T47D (cell line): Measurements from ENCODE around the gene BRSK1.
A peak's percentile ranks its signal among the peaks of the same experiment; 100 is the strongest.

ENCODE experiments used
- DNase-seq, 2 experiments: peaks; one replicate each; pipeline versions ENCODE4 v3.0.0 to v3.0.0-alpha.2; 2011 to 2012; ENCODE audit warnings: low read depth in 1 of 2, low spot score in 1 of 2
- JUND ChIP-seq: IDR thresholded peaks from 2 replicates; pipeline ENCODE4 v1.6.1; 2012; ENCODE audit warnings: low read depth
- in situ Hi-C: cut with HindIII; loops from 2 replicates; pipeline ENCODE4 v1.10.0; 2016; ENCODE audit warnings: low sequenced_read_pairs, low pct_unique_long_range_greater_than_20kb

BRSK1 gene

DNA sequence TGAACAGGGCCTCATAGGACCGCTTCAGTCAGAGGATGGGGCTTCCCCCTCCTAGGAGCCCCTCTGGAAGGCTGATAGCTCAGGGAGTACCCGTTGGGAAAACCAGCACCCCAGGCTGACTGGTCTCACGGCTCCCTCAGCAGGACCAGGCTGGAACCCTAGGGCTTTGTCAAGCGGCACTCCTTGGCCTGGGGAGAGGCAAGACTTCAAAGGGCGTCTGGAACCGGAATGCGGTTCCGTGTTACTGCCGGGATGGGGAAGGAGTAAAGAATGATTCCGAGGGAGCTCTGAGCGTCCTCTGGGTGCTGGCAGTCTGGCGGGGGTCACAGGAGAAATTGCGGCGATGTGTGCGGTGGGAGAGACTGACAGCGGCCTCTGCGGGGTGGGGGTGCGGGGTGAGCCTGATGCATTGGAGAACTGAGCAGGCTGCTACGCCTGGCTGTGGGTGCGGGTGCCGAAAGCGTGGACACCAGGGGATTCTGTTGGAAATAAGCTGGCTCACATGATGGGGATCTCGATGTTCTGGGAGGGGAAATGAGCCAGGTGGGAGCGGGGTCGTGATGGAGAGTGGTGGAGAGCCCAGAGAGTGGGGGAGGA, 68.8 kb downstream of the BRSK1 start:
- no peak for DNase-seq
- TF ChIP-seq JUND: no peak
- in situ Hi-C loops: no loop called here

DNA sequence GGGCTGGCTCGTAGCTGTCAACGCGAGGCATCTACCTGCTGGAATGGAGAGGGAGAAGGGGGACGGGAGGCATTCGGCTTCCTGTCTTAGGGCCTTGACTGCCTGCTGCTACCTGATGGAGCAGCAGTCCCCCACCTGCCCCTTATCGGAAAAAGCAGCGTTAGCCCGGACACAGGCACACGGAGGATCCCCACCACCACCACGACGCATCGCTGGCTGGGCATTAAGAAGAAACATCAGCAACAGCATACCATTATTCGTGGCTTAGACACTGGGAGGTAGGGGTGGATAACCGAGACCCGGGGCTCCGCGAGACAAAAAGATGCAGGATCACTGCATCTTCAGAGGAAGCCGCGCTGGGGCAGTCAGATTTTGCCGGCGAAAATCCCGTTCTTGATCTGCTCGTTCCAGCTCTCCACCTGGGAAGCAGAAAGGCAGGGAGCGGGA, 69.6 kb downstream of the BRSK1 start:
- in situ Hi-C loops: no loop called here
- DNase-seq: no peak
- TF ChIP-seq JUND: no peak

DNA sequence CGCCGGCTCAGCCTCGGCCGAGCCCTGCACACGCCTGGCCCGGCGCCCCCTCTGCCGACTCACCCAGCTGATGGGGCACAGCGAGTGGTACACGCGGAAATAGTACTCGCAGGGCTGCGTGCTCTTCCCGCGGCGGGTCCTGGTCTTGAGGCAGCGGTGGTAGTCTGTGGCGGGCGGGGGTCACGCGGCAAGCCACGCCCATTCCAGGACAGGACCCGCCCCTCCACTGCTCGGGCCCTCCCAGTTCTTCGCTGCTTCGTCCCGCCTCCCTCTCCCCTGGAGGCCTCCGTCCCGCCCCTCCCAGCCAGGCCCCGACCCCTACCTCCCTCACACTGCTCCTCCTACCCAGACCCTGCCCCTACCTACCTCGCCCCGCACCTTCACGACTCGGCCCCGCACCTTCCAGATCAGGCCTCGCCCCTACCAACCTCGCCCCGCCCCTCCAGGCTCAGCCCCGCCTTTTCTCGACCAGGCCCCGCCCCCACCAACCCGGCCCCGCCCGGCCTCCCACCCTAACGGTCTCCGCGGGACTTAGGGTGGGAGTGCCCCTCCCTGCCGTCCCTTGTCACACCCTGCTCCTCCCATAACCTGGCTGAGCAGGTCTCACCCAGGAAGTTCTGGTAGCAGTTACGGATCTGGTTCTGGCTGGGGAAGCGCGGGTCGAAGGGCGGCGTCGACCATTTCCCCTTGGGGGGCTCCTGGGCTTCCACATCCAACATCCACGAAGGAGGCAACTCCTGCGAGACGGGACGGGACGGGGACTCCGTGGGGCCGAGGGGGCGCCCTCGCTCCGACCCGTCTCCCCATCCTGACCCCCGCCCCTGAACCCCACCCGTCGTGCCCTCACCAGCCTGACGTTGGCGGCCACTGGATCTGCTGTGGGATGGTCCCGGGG, 70.3 kb downstream of the BRSK1 start:
- TF ChIP-seq JUND: no peak
- in situ Hi-C loops: no loop called here
- peak; percentile 65 to 88 for DNase-seq

DNA sequence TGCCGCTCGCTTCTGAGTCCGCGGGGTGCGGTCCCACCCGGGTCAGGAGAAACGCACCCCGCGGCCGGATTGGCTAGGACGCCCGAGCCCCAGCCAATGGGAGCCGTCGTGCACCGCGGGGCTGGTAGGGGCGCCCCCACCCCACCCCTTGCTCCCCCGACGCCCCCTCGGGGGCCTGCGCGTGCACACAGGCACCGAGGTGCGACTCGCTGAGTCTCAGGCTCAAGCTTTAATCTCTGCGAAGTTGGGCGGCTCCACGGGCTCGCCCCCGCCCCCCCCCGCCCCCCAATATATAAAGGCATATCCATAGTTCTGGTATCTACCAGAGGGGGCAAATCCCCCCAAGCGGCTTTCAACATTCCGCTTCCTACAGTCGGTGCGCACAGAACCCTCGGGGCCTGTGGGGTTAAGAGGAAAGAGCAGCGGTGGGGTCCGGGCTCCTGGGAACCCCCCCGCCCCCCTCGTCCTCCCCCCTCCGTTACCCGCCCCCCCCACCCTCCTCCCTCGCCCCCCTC, 71.0 kb downstream of the BRSK1 start, which contains the start of gene COX6B2:
Gene COX6B2 (minus strand): TSS at position 22 of the 515 bp plus-strand sequence. CDS start 198 bp downstream, outside the sequence.
- no peak for DNase-seq
- TF ChIP-seq JUND: no peak
- in situ Hi-C loops: no loop called here

DNA sequence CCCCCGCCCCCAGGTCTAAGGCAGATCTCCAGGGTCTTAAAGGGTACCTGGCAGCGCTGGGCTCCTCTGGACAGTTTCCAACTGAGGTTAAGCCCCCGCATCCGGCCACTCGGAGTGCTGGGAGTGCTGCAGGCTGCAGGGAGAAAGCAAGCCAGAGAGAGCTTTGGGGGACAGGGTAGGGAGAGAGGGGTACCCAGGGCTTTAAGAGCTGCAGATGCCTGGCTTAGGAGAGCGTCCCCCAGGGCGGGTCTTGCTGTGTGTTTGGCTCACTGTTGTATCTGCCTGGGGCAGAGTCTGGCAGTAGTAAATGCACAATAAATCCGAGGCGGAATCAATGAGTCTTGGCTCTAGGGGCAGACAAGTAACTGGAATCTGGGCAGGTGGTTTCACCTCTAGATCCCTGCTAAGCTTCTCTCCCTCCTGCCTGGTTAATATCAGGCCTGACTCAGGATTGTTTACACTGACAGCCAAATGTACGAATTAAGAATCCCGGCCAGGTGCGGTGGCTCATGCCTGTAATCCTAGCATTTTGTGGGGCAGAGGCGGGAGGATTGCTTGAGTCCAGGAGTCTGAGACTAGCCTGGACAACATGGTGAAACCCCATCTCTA, 71.5 kb downstream of the BRSK1 start:
- no peak for TF ChIP-seq JUND
- no peak for DNase-seq
- in situ Hi-C loops: no loop called here

DNA sequence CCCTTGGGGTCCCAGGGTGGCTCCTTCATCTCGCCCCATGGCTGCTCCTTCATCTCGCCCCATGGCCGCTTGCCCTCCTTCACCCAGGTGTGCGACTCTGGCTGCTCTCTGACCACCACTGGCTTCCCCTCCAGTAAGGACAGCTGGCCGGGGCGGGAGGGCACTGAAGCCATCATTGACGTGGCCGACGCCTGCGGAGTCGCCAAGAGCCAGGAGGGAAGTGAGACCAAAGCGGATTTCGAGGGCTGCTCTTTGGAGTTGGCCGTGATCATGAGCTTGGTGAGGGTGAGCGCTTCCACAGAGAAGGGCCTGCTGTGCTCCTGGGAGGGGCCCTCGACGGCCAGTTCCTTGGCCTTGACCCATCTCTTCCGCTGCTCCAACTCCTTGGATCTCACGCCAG, 74.7 kb downstream of the BRSK1 start:
- in situ Hi-C loops: no loop called here
- TF ChIP-seq JUND: no peak
- no peak for DNase-seq

DNA sequence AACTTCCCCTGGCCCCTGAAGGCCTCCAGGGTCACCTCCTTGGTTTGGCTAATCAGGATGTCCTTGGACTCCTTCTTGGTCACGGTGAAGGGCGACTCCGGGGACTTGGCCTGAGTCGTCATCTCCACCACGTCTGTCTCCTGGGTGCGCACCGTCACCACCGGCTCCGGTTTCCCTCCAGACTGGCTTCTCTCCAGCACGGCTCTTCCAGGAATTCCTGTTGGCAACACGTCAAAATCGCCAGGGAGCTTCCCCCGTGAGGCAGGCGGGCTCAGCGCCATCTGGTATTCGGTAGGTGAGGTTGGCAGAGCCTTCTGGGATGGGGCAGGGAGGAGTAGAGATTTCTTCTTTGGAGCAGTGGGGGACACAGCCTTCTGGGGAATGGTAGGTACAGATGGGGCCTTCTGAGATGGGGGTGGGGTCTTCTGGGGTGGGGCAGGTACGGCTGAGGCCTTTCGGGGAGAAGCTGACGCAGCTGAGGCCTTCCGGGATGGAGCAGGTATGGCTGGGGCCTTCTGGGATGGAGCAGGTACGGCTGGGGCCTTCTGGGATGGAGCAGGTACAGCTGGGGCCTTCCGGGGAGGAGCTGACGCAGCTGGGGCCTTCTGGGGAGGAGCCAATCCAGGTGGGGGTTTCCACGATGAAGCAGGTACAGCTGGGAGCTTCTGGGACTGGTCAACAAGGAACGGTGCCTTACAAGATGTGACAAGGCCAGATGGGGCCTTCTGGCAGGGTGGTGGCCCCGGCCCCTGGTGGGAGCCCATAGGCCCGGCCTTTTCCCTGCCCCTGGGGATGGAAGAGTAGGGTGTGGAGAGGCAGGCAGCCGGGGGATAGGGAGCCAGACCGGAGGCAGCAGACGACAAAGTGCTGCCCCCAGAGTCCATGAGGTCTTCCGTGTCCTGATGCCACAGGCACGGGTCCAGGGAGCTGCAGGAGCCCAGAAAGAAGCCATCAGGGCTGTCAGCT, 75.4 kb downstream of the BRSK1 start:
- no peak for DNase-seq
- in situ Hi-C loops: no loop called here
- TF ChIP-seq JUND: no peak

DNA sequence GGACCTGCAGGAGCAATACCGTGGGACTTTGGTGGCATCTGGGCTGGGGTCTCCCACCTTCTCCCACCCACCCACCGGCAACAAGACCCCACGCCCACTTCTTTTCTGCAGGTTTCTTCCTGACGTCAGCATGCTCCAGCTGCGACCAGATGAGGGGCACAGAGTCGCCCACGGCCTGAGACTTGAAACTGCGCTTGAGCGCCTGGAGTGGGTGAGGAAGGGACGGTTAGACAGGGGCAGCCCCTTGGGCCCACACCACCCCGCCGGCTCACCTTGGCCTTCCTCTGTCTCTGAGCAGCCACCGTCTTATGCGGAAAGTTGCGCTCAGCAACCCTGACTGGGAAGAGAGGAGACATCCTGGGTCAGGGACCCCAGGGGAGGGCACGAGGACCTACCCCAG, 77.1 kb downstream of the BRSK1 start:
- in situ Hi-C loops: no loop called here
- TF ChIP-seq JUND: no peak
- no peak for DNase-seq
